HepG2 (cell line): ENCODE results near the gene H2AZ2. TPM values are rescaled to one million over a fixed set of nuclear protein-coding genes. Genes with fewer than 3 reads are reported as not detected.

Experiments
- HOXA3 ChIP-seq: sonication (generic); formaldehyde crosslinking; IDR thresholded peaks from 2 replicates; pipeline ENCODE4 v1.5.0; 2020; ENCODE audit warnings: missing genetic modification reagents
- PRMT3 ChIP-seq: sonication (generic); formaldehyde crosslinking; IDR thresholded peaks from 2 replicates; pipeline ENCODE4 v1.8.1; 2022; ENCODE audit warnings: low read depth, mild to moderate bottlenecking, moderate library complexity, missing genetic modification reagents, borderline replicate concordance
- ZEB1 ChIP-seq: IDR thresholded peaks from 2 replicates; pipeline ENCODE4 v1.6.1; 2012; ENCODE audit warnings: mild to moderate bottlenecking, low read depth, inconsistent platforms; ENCODE audit not compliant: insufficient replicate concordance
- ZNF292 ChIP-seq: sonication (generic); formaldehyde crosslinking; IDR thresholded peaks from 2 replicates; pipeline ENCODE4 v1.8.1; 2022; ENCODE audit warnings: mild to moderate bottlenecking, low read depth, missing genetic modification reagents, borderline replicate concordance
- ZNF558 ChIP-seq: sonication (generic); formaldehyde crosslinking; IDR thresholded peaks from 2 replicates; pipeline ENCODE4 v1.9.0; 2022; ENCODE audit warnings: mild to moderate bottlenecking, missing genetic modification reagents, borderline replicate concordance
- polyA plus RNA-seq, 8 experiments: library from polyadenylated mRNA; depleted of rRNA in 3 of 8; stranded (reverse) in 7 of 8; unstranded in 1 of 8; fragments of >200 nt; fragmentation: Illumina TruSeq in 4 of 8; extraction: Trizol in 4 of 8; gene quantifications; 2 replicates each; pipeline versions ENCODE4 v1.2.1 to v1.2.3, GENCODE V29; 2011 to 2016; ENCODE audit warnings: low read depth in 4 of 8, missing spikeins in 1 of 8, mixed read lengths in 1 of 8; ENCODE audit not compliant: insufficient read depth in 1 of 8
- total RNA-seq, 5 experiments: library from RNA; depleted of rRNA; stranded (reverse); fragments of >200 nt; fragmentation: Illumina TruSeq; extraction: Trizol; gene quantifications; 2 replicates each; pipeline ENCODE4 v1.2.3, GENCODE V29; 2016; ENCODE audit warnings: low read depth in 1 of 5
- TF ChIP-seq, protein P1 (sequence below): sonication (generic); formaldehyde crosslinking; conservative IDR thresholded peaks from 2 replicates; pipeline ENCODE4 v1.8.0; 2022; ENCODE audit warnings: mild to moderate bottlenecking, moderate library complexity, missing genetic modification reagents
- TF ChIP-seq, protein P2 (sequence below): conservative IDR thresholded peaks from 2 replicates; pipeline ENCODE4 v1.6.1; 2018; ENCODE audit warnings: missing genetic modification reagents
- TF ChIP-seq, protein P3 (sequence below): sonication (generic); formaldehyde crosslinking; IDR thresholded peaks from 2 replicates; pipeline ENCODE4 v1.5.0; 2020; ENCODE audit warnings: mild to moderate bottlenecking, missing genetic modification reagents
- TF ChIP-seq, protein P4 (sequence below), 2 experiments: sonication (generic) in 1 of 2; formaldehyde crosslinking in 1 of 2; IDR thresholded peaks; 2 replicates each; pipeline versions ENCODE4 v1.4.0 to v1.6.1; 2018 to 2020; ENCODE audit warnings: missing genetic modification reagents in 2 of 2, borderline replicate concordance in 1 of 2, low read depth in 1 of 2, mild to moderate bottlenecking in 1 of 2, missing biosample characterization in 1 of 2
- TF ChIP-seq, protein P5 (sequence below), 2 experiments: sonication (generic) in 1 of 2; formaldehyde crosslinking in 1 of 2; IDR thresholded peaks; 2 replicates each; pipeline versions ENCODE4 v1.4.0 to v1.6.1; 2016 to 2020; ENCODE audit warnings: borderline replicate concordance in 1 of 2, low read depth in 1 of 2, mild to moderate bottlenecking in 1 of 2, missing genetic modification reagents in 1 of 2
- TF ChIP-seq, protein P6 (sequence below): sonication (generic); formaldehyde crosslinking; IDR thresholded peaks from 2 replicates; pipeline ENCODE4 v1.5.0; 2020; ENCODE audit warnings: missing genetic modification reagents
- TF ChIP-seq, protein P7 (sequence below): sonication (generic); formaldehyde crosslinking; IDR thresholded peaks from 2 replicates; pipeline ENCODE4 v1.5.1; 2020; ENCODE audit warnings: missing genetic modification reagents, mild to moderate bottlenecking, borderline replicate concordance

H2AZ2 gene
- total and polyA plus RNA-seq, 2 of the 13 experiments (the other 11 are each of a cell fraction or from before 2014, with no cell fraction given) = 121 to 223 TPM

DNA sequence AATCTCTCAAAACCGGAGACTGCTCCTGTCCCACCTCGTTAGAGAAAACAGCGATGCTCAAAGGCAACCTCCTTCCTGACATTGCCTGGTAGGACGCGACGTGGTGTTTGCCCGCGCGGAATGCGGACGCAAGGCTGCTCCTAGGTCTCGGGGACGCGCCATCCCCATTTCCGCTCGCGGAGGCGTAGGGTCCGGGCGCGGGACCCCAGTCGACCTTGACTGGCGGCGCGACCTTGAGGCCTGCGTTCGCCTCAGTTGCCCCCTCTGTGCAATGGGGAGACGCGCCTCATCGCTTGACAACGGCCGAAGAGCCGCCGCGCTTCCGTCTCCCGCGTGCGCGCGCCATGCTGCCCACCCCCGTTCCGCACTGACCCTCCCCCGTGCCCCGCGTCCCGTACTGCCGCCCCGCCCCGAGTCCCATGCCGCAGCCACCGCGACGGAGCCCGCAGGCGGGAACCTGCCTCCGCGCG lies 51.8 kb downstream of the H2AZ2 start (continued):
- TF ChIP-seq, protein P1, sequence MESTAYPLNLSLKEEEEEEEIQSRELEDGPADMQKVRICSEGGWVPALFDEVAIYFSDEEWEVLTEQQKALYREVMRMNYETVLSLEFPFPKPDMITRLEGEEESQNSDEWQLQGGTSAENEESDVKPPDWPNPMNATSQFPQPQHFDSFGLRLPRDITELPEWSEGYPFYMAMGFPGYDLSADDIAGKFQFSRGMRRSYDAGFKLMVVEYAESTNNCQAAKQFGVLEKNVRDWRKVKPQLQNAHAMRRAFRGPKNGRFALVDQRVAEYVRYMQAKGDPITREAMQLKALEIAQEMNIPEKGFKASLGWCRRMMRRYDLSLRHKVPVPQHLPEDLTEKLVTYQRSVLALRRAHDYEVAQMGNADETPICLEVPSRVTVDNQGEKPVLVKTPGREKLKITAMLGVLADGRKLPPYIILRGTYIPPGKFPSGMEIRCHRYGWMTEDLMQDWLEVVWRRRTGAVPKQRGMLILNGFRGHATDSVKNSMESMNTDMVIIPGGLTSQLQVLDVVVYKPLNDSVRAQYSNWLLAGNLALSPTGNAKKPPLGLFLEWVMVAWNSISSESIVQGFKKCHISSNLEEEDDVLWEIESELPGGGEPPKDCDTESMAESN (CRISPR knock-in tag) = peak; percentile 58; the same call in 1 of the 2 replicates
- TF ChIP-seq, protein P2, sequence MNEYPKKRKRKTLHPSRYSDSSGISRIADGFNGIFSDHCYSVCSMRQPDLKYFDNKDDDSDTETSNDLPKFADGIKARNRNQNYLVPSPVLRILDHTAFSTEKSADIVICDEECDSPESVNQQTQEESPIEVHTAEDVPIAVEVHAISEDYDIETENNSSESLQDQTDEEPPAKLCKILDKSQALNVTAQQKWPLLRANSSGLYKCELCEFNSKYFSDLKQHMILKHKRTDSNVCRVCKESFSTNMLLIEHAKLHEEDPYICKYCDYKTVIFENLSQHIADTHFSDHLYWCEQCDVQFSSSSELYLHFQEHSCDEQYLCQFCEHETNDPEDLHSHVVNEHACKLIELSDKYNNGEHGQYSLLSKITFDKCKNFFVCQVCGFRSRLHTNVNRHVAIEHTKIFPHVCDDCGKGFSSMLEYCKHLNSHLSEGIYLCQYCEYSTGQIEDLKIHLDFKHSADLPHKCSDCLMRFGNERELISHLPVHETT (CRISPR knock-in tag) = peak; percentile 21
- TF ChIP-seq, protein P3, sequence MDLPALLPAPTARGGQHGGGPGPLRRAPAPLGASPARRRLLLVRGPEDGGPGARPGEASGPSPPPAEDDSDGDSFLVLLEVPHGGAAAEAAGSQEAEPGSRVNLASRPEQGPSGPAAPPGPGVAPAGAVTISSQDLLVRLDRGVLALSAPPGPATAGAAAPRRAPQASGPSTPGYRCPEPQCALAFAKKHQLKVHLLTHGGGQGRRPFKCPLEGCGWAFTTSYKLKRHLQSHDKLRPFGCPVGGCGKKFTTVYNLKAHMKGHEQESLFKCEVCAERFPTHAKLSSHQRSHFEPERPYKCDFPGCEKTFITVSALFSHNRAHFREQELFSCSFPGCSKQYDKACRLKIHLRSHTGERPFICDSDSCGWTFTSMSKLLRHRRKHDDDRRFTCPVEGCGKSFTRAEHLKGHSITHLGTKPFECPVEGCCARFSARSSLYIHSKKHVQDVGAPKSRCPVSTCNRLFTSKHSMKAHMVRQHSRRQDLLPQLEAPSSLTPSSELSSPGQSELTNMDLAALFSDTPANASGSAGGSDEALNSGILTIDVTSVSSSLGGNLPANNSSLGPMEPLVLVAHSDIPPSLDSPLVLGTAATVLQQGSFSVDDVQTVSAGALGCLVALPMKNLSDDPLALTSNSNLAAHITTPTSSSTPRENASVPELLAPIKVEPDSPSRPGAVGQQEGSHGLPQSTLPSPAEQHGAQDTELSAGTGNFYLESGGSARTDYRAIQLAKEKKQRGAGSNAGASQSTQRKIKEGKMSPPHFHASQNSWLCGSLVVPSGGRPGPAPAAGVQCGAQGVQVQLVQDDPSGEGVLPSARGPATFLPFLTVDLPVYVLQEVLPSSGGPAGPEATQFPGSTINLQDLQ = no peak
- peak; percentile 70 for TF ChIP-seq HOXA3 (CRISPR knock-in tag)
- TF ChIP-seq, protein P4, sequence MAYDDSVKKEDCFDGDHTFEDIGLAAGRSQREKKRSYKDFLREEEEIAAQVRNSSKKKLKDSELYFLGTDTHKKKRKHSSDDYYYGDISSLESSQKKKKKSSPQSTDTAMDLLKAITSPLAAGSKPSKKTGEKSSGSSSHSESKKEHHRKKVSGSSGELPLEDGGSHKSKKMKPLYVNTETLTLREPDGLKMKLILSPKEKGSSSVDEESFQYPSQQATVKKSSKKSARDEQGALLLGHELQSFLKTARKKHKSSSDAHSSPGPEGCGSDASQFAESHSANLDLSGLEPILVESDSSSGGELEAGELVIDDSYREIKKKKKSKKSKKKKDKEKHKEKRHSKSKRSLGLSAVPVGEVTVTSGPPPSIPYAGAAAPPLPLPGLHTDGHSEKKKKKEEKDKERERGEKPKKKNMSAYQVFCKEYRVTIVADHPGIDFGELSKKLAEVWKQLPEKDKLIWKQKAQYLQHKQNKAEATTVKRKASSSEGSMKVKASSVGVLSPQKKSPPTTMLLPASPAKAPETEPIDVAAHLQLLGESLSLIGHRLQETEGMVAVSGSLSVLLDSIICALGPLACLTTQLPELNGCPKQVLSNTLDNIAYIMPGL (CRISPR knock-in tag; IDR thresholded peaks at IDR 0.05; ENCODE audit: borderline replicate concordance in 1 of 2, low read depth in 1 of 2) = peak in 1 of 2 experiments; percentile 47; a peak in 2 of 4 replicates
- TF ChIP-seq, protein P5, sequence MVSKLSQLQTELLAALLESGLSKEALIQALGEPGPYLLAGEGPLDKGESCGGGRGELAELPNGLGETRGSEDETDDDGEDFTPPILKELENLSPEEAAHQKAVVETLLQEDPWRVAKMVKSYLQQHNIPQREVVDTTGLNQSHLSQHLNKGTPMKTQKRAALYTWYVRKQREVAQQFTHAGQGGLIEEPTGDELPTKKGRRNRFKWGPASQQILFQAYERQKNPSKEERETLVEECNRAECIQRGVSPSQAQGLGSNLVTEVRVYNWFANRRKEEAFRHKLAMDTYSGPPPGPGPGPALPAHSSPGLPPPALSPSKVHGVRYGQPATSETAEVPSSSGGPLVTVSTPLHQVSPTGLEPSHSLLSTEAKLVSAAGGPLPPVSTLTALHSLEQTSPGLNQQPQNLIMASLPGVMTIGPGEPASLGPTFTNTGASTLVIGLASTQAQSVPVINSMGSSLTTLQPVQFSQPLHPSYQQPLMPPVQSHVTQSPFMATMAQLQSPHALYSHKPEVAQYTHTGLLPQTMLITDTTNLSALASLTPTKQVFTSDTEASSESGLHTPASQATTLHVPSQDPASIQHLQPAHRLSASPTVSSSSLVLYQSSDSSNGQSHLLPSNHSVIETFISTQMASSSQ (IDR thresholded peaks at IDR 0.05; ENCODE audit: low read depth) = no peak
- TF ChIP-seq, protein P5 (CRISPR knock-in tag; IDR thresholded peaks at IDR 0.05; ENCODE audit: borderline replicate concordance) = peak; percentile 14; the same call in 1 of the 2 replicates
- peak; percentile 79; the same call in 1 of the 2 replicates for TF ChIP-seq ZNF292 (CRISPR knock-in tag)
- no peak for TF ChIP-seq PRMT3 (CRISPR knock-in tag)
- TF ChIP-seq, protein P6, sequence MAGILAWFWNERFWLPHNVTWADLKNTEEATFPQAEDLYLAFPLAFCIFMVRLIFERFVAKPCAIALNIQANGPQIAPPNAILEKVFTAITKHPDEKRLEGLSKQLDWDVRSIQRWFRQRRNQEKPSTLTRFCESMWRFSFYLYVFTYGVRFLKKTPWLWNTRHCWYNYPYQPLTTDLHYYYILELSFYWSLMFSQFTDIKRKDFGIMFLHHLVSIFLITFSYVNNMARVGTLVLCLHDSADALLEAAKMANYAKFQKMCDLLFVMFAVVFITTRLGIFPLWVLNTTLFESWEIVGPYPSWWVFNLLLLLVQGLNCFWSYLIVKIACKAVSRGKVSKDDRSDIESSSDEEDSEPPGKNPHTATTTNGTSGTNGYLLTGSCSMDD (CRISPR knock-in tag) = 0 out of 2 replicates have a peak, but pooled peaks have one; percentile 10
- TF ChIP-seq ZNF558 = no peak; the same call in 1 of the 2 replicates
- TF ChIP-seq ZEB1 = no peak
- TF ChIP-seq, protein P7, sequence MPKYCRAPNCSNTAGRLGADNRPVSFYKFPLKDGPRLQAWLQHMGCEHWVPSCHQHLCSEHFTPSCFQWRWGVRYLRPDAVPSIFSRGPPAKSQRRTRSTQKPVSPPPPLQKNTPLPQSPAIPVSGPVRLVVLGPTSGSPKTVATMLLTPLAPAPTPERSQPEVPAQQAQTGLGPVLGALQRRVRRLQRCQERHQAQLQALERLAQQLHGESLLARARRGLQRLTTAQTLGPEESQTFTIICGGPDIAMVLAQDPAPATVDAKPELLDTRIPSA (CRISPR knock-in tag) = 0 out of 2 replicates have a peak, but pooled peaks have one; percentile 55
